ENCODE results near the gene NTN3.

The NTN3 gene

DNA sequence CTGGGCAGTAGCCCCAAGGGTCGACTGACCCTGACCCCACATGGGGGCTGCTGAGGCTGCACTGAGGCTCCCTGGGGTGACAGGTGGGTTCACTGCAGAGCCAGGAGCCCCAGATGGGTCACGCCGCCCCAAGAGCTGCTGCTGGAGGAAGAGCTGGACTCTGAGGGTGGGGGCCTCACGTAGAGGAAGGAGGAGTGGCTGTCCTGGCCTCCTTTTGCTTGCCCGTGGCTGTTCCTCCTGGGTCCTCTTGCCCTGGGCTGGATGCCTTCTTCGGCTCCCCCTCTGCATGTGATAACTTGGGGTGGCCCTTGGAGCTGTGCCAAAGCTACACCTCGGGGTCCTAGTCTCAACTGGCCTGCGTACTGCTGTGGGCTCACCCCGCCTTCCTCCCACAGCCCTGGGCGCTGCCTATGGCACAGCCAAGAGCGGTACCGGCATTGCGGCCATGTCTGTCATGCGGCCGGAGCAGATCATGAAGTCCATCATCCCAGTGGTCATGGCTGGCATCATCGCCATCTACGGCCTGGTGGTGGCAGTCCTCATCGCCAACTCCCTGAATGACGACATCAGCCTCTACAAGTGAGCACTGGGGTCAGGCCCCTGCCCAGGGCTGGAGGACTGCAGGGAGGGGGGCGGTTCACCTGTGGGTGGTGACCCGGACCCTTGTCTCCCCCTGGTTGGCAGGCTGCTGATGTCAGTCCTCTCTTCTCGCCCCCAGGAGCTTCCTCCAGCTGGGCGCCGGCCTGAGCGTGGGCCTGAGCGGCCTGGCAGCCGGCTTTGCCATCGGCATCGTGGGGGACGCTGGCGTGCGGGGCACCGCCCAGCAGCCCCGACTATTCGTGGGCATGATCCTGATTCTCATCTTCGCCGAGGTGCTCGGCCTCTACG, 48.0 kb downstream of the NTN3 start:
- Histone ChIP-seq H3K4me1 (ENCODE audit: insufficient read depth, poor library complexity, severe bottlenecking) (peaks cover 17% of the 10 kb centered on the region), H3K9me3 (ENCODE audit: severe bottlenecking) (no peaks in the 10 kb centered on the region), H3K27ac (ENCODE audit: poor library complexity, severe bottlenecking) (peak overlapping the region; percentile 82), H3K36me3 (ENCODE audit: low read depth) (peaks cover 28% of the 10 kb centered on the region), H3K4me3 (ENCODE audit: severe bottlenecking) (no peak overlapping the region), H3K27me3 (ENCODE audit: insufficient read depth, poor library complexity, severe bottlenecking) (no peaks in the 10 kb centered on the region)
- DNase-seq (ENCODE audit: low spot score) = peak; percentile 68
- ATAC-seq (ENCODE audit: low read depth) = no peak
- no peak for TF ChIP-seq CTCF (IDR thresholded peaks at IDR 0.05; ENCODE audit: poor library complexity, severe bottlenecking)

GRCh38 chr16:2519711-2520080, 48.6 kb downstream of the NTN3 start:
- Histone ChIP-seq H3K9me3 (ENCODE audit: severe bottlenecking) (no peaks in the 10 kb centered on the region), H3K4me3 (ENCODE audit: severe bottlenecking) (no peak overlapping the region), H3K27me3 (ENCODE audit: insufficient read depth, poor library complexity, severe bottlenecking) (no peaks in the 10 kb centered on the region), H3K27ac (ENCODE audit: poor library complexity, severe bottlenecking) (peak overlapping the region; percentile 38), H3K36me3 (ENCODE audit: low read depth) (peaks cover 29% of the 10 kb centered on the region), H3K4me1 (ENCODE audit: insufficient read depth, poor library complexity, severe bottlenecking) (peaks cover 17% of the 10 kb centered on the region)
- no peak for ATAC-seq (ENCODE audit: low read depth)
- TF ChIP-seq CTCF (IDR thresholded peaks at IDR 0.05; ENCODE audit: poor library complexity, severe bottlenecking) = no peak
- no peak for DNase-seq (ENCODE audit: low spot score)

DNA sequence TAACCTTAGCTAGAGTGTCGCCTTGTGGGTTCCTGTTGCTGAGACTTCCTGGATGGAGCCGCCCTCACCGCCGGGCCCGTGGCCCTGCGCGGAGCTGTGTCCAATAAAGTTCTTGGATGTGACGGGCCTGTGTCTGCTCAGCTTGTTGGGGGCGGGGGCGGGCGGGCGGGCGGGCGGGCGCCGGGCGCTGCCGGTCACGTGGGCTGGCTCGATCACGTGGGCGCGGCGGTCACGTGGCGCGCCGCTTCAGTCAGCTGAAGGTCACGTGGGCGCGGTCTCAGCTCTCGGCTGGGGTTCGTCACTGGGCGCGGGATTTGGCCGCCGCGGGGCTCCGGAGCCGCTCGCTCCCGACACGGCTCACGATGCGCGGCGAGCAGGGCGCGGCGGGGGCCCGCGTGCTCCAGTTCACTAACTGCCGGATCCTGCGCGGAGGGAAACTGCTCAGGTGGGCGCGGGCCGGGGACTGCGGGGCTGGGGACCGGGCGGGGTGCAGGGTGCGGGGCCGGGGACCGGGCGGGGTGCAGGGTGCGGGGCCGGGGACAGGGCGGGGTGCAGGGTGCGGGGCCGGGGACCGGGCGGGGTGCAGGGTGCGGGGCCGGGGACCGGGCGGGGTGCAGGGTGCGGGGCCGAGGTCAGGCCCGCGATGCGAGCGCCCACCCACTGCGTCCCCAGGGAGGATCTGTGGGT, 49.1 kb downstream of the NTN3 start, which contains the start of gene AMDHD2:
Gene AMDHD2, plus strand, starts transcription at position 275 of the 687 bp plus-strand sequence. Its CDS starts 88 bp downstream, at position 363.
- ATAC-seq (ENCODE audit: low read depth) (peak; percentile 63), DNase-seq (ENCODE audit: low spot score) (peak; percentile 92)
- Histone ChIP-seq H3K4me3 (ENCODE audit: severe bottlenecking) (peak within 1 kb of the TSS; percentile 55), H3K36me3 (ENCODE audit: low read depth) (peaks cover 33% of the 10 kb centered on the region), H3K27ac (ENCODE audit: poor library complexity, severe bottlenecking) (peak within 1 kb of the TSS; percentile 38), H3K27me3 (ENCODE audit: insufficient read depth, poor library complexity, severe bottlenecking) (no peaks in the 10 kb centered on the region), H3K9me3 (ENCODE audit: severe bottlenecking) (no peaks in the 10 kb centered on the region), H3K4me1 (ENCODE audit: insufficient read depth, poor library complexity, severe bottlenecking) (peaks cover 16% of the 10 kb centered on the region)
- no peak for TF ChIP-seq CTCF (IDR thresholded peaks at IDR 0.05; ENCODE audit: poor library complexity, severe bottlenecking)

DNA sequence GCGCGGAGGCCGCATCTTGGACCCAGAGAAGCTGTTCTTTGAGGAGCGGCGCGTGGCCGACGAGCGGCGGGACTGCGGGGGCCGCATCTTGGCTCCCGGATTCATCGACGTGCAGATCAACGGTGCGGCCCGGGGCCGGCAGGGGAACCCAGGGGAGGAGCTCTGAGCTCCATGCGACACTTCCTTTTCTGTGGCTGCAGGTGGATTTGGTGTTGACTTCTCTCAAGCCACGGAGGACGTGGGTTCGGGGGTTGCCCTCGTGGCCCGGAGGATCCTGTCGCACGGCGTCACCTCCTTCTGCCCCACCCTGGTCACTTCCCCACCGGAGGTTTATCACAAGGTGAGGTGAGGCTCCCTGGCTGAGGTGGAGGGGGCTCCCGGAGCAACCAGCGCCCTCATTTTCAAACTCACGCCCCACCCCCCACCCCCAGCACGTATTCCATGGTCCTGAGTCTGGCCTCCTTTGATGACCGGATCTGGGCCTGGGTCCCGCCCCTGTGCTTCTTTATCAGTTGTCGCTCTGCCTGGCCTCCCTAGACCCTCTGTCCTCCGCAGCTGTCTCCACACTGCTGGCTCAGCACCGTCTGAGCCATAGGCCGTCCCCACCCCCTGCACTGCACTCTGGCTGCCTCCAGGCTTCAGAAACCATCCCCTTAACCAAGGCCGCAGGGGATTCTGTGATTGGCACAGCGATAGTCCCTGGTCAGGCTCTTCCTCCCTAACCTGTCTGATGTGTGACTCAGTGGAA, 49.9 kb downstream of the NTN3 start:
- Histone ChIP-seq H3K9me3 (ENCODE audit: severe bottlenecking) (no peaks in the 10 kb centered on the region), H3K27me3 (ENCODE audit: insufficient read depth, poor library complexity, severe bottlenecking) (no peaks in the 10 kb centered on the region), H3K27ac (ENCODE audit: poor library complexity, severe bottlenecking) (peak overlapping the region; percentile 38), H3K4me1 (ENCODE audit: insufficient read depth, poor library complexity, severe bottlenecking) (peaks cover 12% of the 10 kb centered on the region), H3K4me3 (ENCODE audit: severe bottlenecking) (peak overlapping the region; percentile 55), H3K36me3 (ENCODE audit: low read depth) (peaks cover 34% of the 10 kb centered on the region)
- ATAC-seq (ENCODE audit: low read depth) (peak; percentile 64), DNase-seq (ENCODE audit: low spot score) (peak; percentile 70)
- TF ChIP-seq CTCF (IDR thresholded peaks at IDR 0.05; ENCODE audit: poor library complexity, severe bottlenecking) = no peak

All from RWPE2 (cell line).